ENCODE data around the gene BAZ2A.

DNA sequence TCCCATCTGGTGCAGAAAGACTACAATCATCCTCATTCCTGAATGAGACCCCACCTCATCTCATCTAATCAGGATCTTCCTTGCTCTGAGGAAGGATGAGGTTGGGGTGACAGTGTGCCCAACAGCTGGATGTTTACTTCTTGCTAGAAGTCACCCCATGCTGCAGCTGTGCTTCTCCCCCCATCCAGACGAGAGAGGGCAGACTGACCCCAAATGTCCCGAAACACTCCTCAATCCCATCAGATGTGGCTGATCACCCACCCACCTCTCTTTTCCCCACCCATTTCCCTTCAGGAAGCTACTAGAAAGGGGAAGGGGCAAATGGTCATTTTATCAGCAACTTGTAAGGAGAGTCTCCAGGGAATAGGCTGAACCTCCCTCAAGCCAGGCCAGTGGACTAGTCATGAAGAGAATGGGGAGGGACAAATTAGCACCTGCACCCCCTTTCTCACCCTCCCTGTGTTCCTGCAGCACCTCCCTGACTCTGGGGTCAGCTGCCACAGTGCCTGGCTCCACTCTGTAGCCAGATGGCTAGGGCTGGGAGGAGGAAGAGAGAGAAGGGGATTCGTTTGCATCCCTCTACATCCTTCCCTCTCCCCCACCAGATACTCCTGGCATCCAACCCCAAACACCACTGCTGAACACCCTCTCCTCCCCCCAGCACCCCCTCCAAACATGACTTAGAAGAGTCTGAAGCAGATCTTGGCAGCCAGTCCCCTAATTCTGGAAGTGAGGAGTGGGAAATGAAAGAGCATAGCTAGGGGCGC lies 2.8 kb upstream of the BAZ2A start:
- no peak for TF ChIP-seq EZH2phosphoT487 (IDR thresholded peaks at IDR 0.05; ENCODE audit: borderline replicate concordance, low read depth, low read length)
- TF ChIP-seq, protein P1, sequence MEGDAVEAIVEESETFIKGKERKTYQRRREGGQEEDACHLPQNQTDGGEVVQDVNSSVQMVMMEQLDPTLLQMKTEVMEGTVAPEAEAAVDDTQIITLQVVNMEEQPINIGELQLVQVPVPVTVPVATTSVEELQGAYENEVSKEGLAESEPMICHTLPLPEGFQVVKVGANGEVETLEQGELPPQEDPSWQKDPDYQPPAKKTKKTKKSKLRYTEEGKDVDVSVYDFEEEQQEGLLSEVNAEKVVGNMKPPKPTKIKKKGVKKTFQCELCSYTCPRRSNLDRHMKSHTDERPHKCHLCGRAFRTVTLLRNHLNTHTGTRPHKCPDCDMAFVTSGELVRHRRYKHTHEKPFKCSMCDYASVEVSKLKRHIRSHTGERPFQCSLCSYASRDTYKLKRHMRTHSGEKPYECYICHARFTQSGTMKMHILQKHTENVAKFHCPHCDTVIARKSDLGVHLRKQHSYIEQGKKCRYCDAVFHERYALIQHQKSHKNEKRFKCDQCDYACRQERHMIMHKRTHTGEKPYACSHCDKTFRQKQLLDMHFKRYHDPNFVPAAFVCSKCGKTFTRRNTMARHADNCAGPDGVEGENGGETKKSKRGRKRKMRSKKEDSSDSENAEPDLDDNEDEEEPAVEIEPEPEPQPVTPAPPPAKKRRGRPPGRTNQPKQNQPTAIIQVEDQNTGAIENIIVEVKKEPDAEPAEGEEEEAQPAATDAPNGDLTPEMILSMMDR (conservative IDR thresholded peaks at IDR 0.05; ENCODE audit: low read length), result no peak; the same call in 1 of the 2 replicates
